NB4 (cell line): ENCODE measurements around the gene PARL.

Experiments
- DNase-seq: peaks from one replicate; pipeline ENCODE4 v3.0.0; 2010; ENCODE audit warnings: low read depth
- H3K4me3 ChIP-seq: one replicate; pipeline ENCODE4 v1.5.1; 2011; ENCODE audit warnings: mild to moderate bottlenecking, low read depth, low read length, moderate library complexity
- CTCF ChIP-seq: IDR thresholded peaks from one replicate; pipeline ENCODE4 v1.5.1; 2012; ENCODE audit warnings: low read depth, low read length
- MAX ChIP-seq: IDR thresholded peaks from 2 replicates; pipeline ENCODE4 v1.6.1; 2011; ENCODE audit warnings: low read depth, low read length
- MYC ChIP-seq: IDR thresholded peaks from 2 replicates; pipeline ENCODE4 v1.6.1; 2011; ENCODE audit warnings: low read depth, low read length
- POLR2A ChIP-seq: IDR thresholded peaks from 2 replicates; pipeline ENCODE4 v1.6.1; 2011; ENCODE audit warnings: mild to moderate bottlenecking; ENCODE audit not compliant: insufficient read length; ENCODE audit errors: extremely low read depth

Gene PARL

GRCh38 chr3:183811638-183812037 is 73.0 kb downstream of the PARL start:
- no peak for TF ChIP-seq MAX
- TF ChIP-seq CTCF = no peak
- no peak for TF ChIP-seq MYC
- TF ChIP-seq POLR2A = no peak
- no peak overlapping the region for H3K4me3 ChIP-seq
- DNase-seq = no peak

- no peak overlapping the region for H3K4me3 ChIP-seq
- no peak for TF ChIP-seq MAX
- no peak for TF ChIP-seq CTCF
- TF ChIP-seq POLR2A = no peak
- no peak for TF ChIP-seq MYC
- DNase-seq = no peak
Observed at GRCh38 chr3:183810643-183811594, 73.8 kb downstream of the PARL start.

- DNase-seq = no peak
- TF ChIP-seq CTCF (no peak), POLR2A (no peak), MAX (no peak), MYC (no peak)
- H3K4me3 ChIP-seq = no peak overlapping the region
Observed at GRCh38 chr3:183809270-183809669, 75.4 kb downstream of the PARL start.

GRCh38 chr3:183808355-183808754 is 76.3 kb downstream of the PARL start:
- TF ChIP-seq MAX = no peak
- TF ChIP-seq CTCF = no peak
- no peak for TF ChIP-seq MYC
- TF ChIP-seq POLR2A = no peak
- no peak for DNase-seq
- H3K4me3 ChIP-seq = no peak overlapping the region

GRCh38 chr3:183807881-183808280 is 76.8 kb downstream of the PARL start:
- TF ChIP-seq POLR2A (no peak), MYC (no peak), MAX (no peak), CTCF (no peak)
- DNase-seq = no peak
- H3K4me3 ChIP-seq = no peak overlapping the region
